ENCODE measurements around the gene EPN3. TPM values are rescaled to one million over a fixed set of nuclear protein-coding genes. Genes with fewer than 3 reads are reported as not detected.

Gene EPN3
- total RNA-seq, 1 donor from 2014 or later, result 19.9 TPM

DNA sequence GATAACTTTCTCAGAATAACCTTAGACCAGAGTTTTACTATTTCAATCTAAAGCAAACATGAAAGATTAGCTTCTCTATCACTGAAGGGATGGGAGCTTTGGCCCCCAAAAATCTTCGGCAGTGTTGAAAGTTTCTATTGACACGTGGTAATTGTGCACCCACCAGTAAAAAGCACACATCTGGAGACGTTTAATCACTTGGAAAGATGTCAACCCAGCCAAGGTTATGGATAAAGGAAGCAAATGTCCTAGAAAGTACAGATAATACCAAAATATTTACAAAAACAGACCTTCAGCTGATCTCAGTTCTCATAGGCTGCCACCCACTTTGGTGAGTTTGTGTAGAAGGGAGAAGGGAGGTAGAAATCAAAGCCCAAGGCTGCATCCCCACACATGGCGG is 19.0 kb upstream of the EPN3 start:
- H3K27me3 ChIP-seq (ENCODE audit: low read depth), result no peaks in the 10 kb centered on the region
- H3K9me3 ChIP-seq (replicated peaks), result no peaks in the 10 kb centered on the region
- TF ChIP-seq, protein P1, sequence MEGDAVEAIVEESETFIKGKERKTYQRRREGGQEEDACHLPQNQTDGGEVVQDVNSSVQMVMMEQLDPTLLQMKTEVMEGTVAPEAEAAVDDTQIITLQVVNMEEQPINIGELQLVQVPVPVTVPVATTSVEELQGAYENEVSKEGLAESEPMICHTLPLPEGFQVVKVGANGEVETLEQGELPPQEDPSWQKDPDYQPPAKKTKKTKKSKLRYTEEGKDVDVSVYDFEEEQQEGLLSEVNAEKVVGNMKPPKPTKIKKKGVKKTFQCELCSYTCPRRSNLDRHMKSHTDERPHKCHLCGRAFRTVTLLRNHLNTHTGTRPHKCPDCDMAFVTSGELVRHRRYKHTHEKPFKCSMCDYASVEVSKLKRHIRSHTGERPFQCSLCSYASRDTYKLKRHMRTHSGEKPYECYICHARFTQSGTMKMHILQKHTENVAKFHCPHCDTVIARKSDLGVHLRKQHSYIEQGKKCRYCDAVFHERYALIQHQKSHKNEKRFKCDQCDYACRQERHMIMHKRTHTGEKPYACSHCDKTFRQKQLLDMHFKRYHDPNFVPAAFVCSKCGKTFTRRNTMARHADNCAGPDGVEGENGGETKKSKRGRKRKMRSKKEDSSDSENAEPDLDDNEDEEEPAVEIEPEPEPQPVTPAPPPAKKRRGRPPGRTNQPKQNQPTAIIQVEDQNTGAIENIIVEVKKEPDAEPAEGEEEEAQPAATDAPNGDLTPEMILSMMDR (IDR thresholded peaks at IDR 0.05; ENCODE audit: borderline replicate concordance), result no peak
- no peaks in the 10 kb centered on the region for H3K36me3 ChIP-seq
- intact Hi-C loops (cut with micrococcal nuclease), result no loop called here
- no peak overlapping the region for H3K27ac ChIP-seq (replicated peaks)
- peaks cover 51% of the 10 kb centered on the region for H3K4me1 ChIP-seq
- H3K4me3 ChIP-seq, result no peak overlapping the region
- no peak for DNase-seq

DNA sequence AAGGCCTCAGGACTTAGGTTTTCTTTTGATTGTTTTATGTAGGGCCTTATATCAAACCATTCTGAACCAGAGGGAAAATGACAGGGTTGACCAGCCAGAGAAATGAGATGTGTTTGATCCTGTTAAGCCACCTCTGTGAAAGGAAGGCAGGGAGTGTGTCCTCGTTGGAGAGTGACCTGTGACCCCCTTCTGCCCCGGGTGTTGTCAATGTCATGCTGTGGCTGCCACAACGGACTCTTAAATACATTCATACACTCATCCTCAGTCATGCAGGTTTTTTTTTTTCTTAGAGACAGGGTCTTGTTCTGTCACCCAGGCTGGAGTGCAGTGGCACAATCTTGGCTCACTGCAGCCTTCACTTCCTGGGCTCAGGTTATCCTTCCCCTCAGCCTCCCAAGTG is 18.1 kb upstream of the EPN3 start:
- Histone ChIP-seq H3K4me3 (no peak overlapping the region), H3K27me3 (ENCODE audit: low read depth) (no peaks in the 10 kb centered on the region), H3K4me1 (peaks cover 43% of the 10 kb centered on the region), H3K9me3 (replicated peaks) (no peaks in the 10 kb centered on the region), H3K27ac (replicated peaks) (no peak overlapping the region), H3K36me3 (no peaks in the 10 kb centered on the region)
- no peak for DNase-seq
- intact Hi-C loops (cut with micrococcal nuclease), result no loop called here
- TF ChIP-seq, protein P1 (IDR thresholded peaks at IDR 0.05; ENCODE audit: borderline replicate concordance), result no peak

- peak; percentile 42 for DNase-seq
- TF ChIP-seq, protein P1 (IDR thresholded peaks at IDR 0.05; ENCODE audit: borderline replicate concordance), result no peak
- intact Hi-C loops (cut with micrococcal nuclease), result no loop called here
- Histone ChIP-seq H3K36me3 (no peaks in the 10 kb centered on the region), H3K4me1 (peaks cover 43% of the 10 kb centered on the region), H3K27me3 (ENCODE audit: low read depth) (no peaks in the 10 kb centered on the region), H3K9me3 (replicated peaks) (no peaks in the 10 kb centered on the region), H3K27ac (replicated peaks) (peak overlapping the region; percentile 47), H3K4me3 (no peak overlapping the region)
Measured at GRCh38 chr17:50514936-50515702, 17.4 kb upstream of the EPN3 start.

GRCh38 chr17:50517011-50517410 is 15.5 kb upstream of the EPN3 start:
- Histone ChIP-seq H3K4me1 (peaks cover 31% of the 10 kb centered on the region), H3K36me3 (no peaks in the 10 kb centered on the region), H3K9me3 (replicated peaks) (no peaks in the 10 kb centered on the region), H3K4me3 (no peak overlapping the region), H3K27me3 (ENCODE audit: low read depth) (no peaks in the 10 kb centered on the region), H3K27ac (replicated peaks) (peak overlapping the region; percentile 62)
- no peak for DNase-seq
- intact Hi-C loops (cut with micrococcal nuclease), result no loop called here
- TF ChIP-seq, protein P1 (IDR thresholded peaks at IDR 0.05; ENCODE audit: borderline replicate concordance), result no peak

DNA sequence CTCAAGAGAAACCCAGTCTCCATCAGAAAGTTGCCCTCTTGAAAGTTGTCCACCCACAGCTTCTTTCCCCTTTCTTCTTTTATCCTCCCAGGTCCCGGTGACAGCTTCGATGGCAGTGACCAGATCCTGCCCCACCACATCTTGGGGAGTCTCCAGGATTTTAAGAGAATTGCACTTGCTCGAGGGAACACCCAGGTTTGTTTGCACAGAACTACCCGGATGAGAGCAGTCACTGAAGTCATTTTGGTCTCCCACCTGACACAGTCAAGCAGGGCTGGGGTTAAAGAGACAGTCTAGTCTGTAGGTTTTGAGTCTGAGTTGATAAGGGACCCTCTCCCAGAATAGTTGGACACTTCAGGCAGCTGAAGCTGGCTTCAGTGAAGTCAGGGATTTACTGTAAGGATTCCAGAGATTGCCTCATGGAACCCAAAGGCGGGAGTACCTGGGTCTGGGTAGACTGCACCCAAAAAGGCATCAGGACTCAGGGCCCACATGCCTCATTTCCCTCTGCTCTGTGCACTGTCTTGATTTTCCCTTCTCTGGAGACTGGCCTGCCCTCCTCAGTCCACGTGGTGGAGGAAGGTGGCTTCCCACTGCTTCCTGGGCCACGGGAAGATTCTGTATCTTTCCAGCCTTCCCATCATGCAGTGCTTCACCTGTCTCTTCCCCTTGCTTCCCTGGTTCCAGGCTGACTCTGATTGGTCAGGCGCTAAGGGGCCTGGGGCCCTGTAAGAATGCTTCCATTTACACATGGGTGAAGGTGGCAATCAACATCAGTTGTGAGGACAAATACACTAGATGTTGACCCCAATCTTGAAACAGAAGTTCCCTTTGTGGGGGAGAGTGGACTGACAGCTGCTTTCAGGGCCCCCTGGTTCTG is 14.8 kb upstream of the EPN3 start:
- Histone ChIP-seq H3K27ac (replicated peaks) (peak overlapping the region; percentile 62), H3K36me3 (no peaks in the 10 kb centered on the region), H3K4me3 (no peak overlapping the region), H3K9me3 (replicated peaks) (no peaks in the 10 kb centered on the region), H3K27me3 (ENCODE audit: low read depth) (no peaks in the 10 kb centered on the region), H3K4me1 (peaks cover 31% of the 10 kb centered on the region)
- no peak for DNase-seq
- TF ChIP-seq, protein P1 (IDR thresholded peaks at IDR 0.05; ENCODE audit: borderline replicate concordance), result no peak
- intact Hi-C loops (cut with micrococcal nuclease), result no loop called here
